LNCaP clone FGC (cell line): ENCODE data around the gene ARID5B.
"Not testable (repeated sequence)": the region's sequence is repeated elsewhere in the genome, so short reads cannot be mapped to it uniquely, and the experiment has no call there.

Experiments used
- DNase-seq: peaks from one replicate; pipeline ENCODE4 v3.0.0-alpha.2; 2011; ENCODE audit warnings: low read depth
- H3K4me3 ChIP-seq: 2 replicates; pipeline ENCODE4 v1.5.1; 2011; ENCODE audit warnings: mild to moderate bottlenecking, low read depth, low read length, control low read depth
- CTCF ChIP-seq: IDR thresholded peaks from 2 replicates; pipeline ENCODE4 v1.5.1; 2012; ENCODE audit warnings: mild to moderate bottlenecking; ENCODE audit not compliant: control insufficient read depth, insufficient read depth; ENCODE audit errors: extremely low read depth

ARID5B gene

GRCh38 chr10:62023329-62023728 is 121.8 kb downstream of the ARID5B start:
- no peak for DNase-seq
- TF ChIP-seq CTCF = no peak
- H3K4me3 ChIP-seq = no peak overlapping the region

- no peak overlapping the region for H3K4me3 ChIP-seq
- no peak for DNase-seq
- TF ChIP-seq CTCF = no peak
These were observed 122.7 kb downstream of the ARID5B start for GRCh38 chr10:62024026-62024701.

- no peak overlapping the region for H3K4me3 ChIP-seq
- DNase-seq = no peak
- TF ChIP-seq CTCF = no peak
These were observed 123.8 kb downstream of the ARID5B start for GRCh38 chr10:62025134-62025794.

- no peak for TF ChIP-seq CTCF
- DNase-seq = no peak
- no peak overlapping the region for H3K4me3 ChIP-seq
These were observed 124.7 kb downstream of the ARID5B start for GRCh38 chr10:62025901-62026879.

GRCh38 chr10:62027841-62028501 is 126.5 kb downstream of the ARID5B start:
- TF ChIP-seq CTCF = no peak
- no peak for DNase-seq
- H3K4me3 ChIP-seq = no peak overlapping the region

GRCh38 chr10:62028502-62028842 is 127.0 kb downstream of the ARID5B start:
- DNase-seq, H3K4me3 ChIP-seq: not testable (repeated sequence)

GRCh38 chr10:62029401-62029800 is 127.9 kb downstream of the ARID5B start:
- H3K4me3 ChIP-seq = no peak overlapping the region
- no peak for DNase-seq
- TF ChIP-seq CTCF = no peak
